ENCODE data around the gene AACS. TPM values are rescaled to one million over a fixed set of nuclear protein-coding genes. Genes with fewer than 3 reads are reported as not detected.

AACS gene
- total RNA-seq, 1 donor from 2014 or later = 35.7 TPM

DNA sequence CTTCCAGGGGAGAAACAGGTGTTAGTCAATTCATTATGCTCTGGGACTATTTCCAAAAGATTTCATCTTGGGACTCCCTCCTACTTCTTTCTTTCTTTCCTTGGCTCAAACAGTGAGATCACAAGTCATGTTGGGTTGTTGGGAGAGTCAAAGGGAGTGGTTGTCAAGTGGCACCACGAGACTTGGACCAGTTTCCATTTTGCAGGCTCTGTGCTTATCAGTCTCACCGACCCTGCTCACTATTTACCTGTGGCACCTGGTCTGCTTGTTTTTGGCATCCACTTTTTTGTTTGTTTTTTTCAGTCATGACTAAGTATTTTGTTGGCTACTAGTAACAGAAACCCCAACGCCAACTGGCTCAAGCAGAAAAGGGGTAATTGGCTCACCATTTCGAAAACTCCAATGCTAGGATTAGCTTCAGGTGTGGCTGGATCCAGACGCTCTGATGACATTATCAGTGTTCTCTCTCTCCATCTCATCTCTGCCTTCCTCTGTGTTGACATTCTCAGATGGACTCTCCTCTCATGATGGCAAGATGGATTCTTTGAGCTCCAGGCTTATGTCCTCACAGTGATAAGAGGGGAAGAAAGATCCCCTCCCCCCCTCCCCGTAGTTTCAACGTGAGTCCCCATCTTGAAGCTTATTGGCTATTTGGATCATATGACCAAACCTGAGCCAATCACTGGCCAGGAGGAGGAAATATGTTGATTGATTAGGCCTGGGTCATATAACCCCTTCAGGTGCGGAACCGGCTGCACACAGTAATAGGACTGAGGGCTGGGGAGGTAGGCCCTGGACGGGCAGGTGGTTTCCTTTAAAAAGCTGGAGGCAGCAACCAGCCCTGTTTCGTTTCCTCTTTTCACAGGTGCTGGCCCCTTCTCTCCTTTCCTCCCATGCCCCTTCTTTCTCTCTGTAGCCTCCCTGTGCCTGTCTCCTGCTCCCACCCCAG lies 84.2 kb downstream of the AACS start:
- intact Hi-C loops (cut with micrococcal nuclease) = no loop called here

DNA sequence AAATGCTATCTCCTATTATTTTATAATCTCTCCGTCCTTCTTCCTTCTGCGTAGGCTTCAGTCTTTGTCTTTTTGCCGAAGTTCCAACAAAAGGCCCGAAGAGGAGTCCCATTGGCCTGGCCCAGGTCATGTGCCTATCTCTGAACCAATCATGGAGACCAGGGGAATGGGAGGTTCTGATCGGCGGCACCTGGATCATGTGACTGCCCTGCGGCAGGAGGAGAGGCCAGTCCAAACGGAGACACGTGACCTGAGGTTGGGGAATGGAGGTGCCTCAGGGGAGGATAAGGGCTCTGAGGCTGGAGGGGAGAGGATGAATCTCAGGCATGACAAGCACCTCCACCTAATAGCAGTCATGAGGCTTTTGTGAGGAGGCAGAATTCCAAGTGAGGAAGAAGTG lies 86.0 kb downstream of the AACS start:
- intact Hi-C loops (cut with micrococcal nuclease) = no loop called here

DNA sequence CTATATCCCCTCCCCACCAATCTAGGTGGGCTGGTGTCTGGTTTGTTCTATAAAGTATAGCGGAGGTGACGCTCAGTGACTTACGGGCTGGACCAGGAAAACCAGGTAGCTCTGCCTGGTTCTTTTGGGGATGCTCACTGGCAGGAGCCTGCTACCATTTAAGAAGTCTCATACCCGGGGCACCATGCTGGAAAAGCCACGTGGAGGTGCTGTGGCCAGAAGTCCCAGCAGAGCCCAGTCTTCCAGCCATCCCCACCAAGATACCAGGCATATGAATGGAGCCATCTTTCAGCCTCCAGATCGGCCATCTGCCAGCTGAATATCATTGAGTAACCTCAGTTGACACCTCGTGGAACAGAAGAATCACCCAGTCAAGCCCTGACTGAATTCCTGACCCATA lies 87.2 kb downstream of the AACS start:
- intact Hi-C loops (cut with micrococcal nuclease) = no loop called here

DNA sequence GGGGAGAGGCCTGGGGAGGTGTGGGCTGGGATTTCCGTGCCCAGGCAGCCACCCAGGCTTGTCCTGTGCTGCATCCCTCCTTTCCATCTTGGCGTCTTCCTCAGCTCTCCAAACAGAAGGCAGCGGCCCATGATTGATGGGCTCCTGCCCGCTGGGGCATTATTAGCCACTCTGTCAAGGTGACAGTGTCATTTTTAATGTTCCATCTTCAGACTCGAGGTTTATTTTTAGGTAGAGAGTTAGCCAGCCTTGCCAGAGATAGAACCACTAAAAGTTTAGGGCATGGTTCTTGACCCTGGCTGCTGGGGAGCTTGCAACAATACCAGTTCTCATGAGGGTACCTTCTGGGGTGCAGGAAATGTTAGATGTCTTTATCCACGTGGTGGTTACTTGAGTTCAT lies 90.1 kb downstream of the AACS start:
- intact Hi-C loops (cut with micrococcal nuclease) = no loop called here

DNA sequence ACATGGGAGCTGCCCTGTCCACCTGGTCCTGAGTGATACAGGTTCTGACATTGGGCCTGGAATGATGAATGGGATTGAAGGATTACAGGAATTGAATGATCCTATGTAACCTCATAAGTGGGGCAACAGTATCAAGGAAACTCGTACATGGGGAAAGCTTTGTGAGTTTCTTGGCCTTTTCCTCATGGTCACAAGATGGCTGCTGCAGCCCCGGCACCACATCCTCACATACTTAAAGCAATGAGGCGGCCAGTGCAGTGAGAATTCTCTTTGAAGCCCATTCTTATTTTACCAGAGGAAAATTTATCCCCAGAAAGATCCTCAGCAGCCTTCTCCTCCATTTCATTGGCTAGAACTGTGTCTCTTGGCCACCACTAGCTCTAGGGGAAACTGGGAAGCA lies 91.9 kb downstream of the AACS start:
- intact Hi-C loops (cut with micrococcal nuclease) = no loop called here

DNA sequence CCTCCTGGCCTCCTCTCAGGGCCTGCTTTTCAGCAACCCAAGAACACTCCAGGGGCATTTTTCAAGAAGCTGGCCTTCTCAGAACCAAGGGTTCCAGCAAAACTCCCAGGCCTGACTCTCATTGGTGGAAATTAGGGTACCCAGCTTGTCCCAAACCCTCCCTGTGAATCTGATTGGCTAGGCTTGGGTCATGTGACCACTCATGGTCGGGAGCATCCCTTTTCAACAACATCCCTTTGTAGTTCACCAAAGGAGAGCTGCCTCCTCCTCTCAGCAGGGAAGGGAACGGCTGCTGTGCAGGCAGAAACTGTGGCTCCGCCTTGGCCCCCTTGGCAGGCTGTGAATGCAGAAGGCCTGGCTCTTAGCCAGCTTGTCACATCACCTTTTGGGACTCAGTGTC lies 94.5 kb downstream of the AACS start:
- intact Hi-C loops (cut with micrococcal nuclease) = no loop called here

DNA sequence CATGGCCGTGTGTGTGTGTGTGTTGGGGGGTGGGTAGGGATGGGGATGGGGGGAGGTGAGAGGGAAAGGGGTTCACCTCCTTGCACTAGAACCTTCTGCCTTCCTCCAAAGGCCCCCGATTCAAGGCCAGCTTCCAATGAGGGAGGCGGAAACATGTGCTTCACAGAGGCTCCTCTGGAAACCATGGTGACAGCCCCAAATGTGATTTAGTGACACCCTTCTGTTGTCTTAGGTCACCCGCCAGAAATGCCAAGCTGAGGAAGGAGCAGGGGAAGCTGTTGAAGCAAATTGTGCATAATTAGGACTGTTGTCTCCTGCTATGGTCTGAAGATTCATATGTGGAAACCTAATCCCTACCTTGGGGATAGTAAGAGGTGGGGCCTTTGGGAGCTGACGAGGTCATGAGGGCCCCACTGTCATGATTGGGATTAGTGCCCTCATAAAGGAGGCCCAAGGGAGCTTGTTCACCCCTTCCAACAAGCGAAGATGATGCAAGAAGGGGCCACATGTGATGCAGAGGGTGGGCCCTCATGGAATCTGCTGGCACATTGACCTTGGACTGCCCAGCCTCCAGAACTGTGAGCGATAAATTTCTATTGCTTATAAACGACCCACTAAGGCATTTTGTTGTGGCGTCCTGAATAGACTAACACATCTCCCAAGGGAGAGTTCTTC lies 95.2 kb downstream of the AACS start:
- intact Hi-C loops (cut with micrococcal nuclease) = no loop called here

DNA sequence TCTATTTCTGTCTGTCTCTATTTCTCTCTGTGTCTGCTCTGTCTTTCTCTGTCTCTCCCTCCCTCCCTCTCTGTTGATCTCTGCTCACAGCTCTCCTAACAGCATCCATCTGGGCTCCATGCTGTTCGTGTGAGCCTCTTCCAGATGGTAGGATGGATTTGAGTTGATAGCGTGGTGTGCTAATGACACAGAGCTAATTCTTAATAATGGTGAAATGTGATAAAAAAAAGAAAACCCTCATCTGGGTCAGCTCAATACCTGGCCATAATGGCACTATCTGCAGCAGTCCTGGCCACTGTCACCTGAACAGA lies 96.4 kb downstream of the AACS start:
- intact Hi-C loops (cut with micrococcal nuclease) = no loop called here

DNA sequence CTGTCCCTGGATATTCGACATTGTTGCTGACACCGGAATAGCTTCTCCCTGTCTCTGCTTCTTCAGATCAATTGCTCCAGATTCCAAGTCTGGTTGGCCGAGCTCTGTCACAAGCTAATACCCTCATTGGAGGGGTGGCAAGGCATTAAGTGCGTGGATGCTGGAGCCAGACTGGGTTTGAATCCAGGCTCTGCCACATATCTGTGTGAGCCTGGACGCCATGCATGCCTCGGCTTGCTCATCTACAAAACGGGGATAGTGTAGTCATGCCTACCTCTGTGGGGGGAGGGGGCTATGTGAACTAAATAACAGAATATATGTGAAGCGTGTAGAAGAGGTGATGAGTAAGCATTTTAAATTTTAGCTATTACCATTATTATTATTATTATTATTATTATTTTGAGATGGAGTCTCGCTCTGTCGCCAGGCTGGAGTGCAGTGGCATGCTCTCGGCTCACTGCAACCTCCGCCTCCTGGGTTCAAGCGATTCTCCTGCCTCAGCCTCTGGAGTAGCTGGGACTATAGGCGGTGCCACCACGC lies 97.3 kb downstream of the AACS start:
- intact Hi-C loops (cut with micrococcal nuclease) = no loop called here

DNA sequence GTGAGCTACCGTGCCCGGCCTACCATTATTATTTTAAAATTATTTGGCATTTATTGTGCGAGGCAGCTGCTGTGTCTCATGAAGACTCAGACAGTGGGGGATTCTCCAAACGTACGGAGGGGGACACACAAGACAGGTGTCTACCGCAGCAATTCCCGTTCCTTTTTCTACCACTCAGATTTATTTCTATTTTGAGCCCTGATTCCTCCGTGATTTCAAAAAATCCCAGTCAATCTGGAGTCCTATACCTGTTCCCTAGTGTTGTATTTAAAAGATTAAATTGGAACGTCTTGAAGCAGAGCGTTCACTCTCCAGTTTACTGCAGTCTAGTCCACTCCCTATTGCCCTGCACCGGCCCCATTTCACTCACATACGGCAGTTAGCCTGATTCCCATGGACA lies 97.9 kb downstream of the AACS start:
- intact Hi-C loops (cut with micrococcal nuclease) = no loop called here

DNA sequence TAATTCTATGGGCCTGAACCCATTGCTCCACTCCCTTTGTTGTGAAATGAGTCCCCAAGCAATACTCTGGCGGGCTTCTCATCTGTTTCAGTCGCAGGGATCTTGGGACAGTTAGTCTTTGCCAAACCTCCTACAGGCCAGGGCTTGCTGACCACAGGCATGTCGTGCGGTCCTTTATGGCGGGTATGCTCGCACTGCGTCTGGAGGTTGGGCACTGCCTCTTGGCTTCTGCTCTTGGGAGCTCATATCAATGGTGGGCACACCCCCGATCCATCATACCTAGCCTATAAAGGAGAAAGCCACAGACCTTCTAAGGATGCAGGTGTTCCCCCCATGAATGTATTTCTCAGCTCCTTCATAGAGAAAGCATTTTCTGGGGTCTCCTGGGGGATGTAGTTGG lies 99.3 kb downstream of the AACS start:
- intact Hi-C loops (cut with micrococcal nuclease) = no loop called here

DNA sequence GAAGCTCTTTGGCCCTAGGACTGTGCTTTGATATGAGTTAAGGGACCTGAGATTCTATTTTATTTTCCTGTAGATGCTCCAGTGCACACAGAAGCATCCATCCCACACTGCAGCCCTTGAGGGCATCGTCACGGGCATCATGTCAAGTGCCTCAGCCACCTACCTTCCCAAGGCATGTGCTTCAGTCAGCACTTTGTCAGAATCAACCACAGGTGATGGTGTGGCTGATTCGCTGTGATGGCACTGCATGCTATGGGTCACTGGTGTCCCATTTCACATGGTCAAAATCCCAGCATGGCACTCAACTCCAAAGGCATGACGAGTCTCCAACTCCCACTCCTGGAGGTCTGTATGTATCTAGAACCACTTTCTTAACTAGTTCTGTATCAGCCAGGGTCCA lies 100.8 kb downstream of the AACS start:
- intact Hi-C loops (cut with micrococcal nuclease) = no loop called here

DNA sequence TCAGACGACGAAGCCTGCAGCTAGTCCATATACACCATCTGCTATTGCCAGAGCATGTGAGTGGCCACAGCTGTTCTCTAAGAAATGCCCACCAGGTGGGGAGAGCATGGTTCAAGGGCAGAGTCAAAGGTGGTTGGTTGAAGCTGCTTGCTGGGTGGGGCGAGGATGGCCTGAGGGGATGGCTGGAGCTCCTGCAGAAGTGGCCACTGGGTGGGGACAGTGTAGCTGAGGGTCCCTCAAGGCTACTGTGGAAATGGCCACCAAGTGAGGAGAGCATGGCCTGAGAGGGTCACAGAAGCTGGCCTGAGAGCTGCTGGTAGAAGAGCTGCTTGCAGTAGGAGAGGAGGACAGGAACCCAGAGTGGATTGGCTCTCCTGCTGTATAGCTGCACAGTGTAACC lies 102.4 kb downstream of the AACS start:
- intact Hi-C loops (cut with micrococcal nuclease) = no loop called here

DNA sequence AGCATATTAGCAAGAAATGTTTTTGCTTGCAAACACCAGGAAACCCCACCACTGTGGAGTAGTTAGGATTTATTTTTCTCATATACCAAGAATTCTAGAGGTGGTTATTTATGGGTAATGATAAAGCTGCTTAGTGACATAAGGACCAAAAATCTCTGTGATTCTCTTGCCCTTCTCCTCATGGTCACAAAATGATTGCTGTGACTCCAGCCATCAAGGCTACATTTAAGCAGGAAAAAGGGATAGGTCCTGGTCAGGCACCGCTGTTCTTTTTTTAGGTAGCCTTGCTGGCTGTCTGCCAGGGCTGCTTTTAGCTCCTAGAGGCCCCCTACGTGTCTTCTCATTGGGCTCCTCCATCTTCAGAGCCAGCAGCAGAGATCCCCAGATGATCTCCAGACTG lies 104.2 kb downstream of the AACS start:
- intact Hi-C loops (cut with micrococcal nuclease) = no loop called here

DNA sequence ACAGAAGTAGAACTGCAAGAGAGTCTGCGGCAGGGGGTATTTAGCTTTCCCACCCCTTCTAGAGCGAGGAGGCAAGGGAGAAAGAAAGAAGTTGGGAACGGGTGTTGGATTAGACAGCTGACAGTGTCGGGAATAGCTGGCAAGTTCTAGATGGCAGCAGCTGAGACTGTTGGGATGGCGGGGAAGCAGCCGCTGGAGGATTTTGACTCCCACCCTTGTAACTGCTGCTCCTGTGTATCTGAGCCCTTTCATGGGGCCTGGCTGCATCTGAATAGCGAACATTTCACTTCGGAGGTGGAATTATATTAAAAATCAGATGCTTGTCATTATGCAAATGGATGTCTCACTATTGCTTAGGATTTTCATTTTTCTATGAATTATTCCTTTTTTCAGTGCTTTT lies 104.6 kb downstream of the AACS start:
- intact Hi-C loops (cut with micrococcal nuclease) = no loop called here

DNA sequence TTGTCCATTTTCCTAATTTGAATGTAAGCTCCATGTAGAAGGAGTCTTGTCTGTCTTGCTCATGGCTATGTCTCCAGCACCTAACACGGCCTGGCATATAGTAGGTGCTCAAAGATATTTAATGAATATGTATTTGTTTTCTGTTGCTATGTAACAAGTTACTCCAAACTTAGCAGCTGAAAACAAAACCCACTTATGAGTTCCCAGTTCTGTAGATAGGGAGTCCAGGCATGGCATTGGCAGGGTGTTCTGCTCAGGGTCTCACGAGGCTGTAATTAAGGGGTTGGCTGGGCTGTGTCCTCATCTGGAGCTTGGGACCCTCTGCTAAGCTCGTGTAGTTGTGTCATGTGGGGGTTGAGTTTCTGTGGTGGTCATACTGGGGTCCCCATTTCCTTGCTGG lies 106.0 kb downstream of the AACS start:
- intact Hi-C loops (cut with micrococcal nuclease) = no loop called here

DNA sequence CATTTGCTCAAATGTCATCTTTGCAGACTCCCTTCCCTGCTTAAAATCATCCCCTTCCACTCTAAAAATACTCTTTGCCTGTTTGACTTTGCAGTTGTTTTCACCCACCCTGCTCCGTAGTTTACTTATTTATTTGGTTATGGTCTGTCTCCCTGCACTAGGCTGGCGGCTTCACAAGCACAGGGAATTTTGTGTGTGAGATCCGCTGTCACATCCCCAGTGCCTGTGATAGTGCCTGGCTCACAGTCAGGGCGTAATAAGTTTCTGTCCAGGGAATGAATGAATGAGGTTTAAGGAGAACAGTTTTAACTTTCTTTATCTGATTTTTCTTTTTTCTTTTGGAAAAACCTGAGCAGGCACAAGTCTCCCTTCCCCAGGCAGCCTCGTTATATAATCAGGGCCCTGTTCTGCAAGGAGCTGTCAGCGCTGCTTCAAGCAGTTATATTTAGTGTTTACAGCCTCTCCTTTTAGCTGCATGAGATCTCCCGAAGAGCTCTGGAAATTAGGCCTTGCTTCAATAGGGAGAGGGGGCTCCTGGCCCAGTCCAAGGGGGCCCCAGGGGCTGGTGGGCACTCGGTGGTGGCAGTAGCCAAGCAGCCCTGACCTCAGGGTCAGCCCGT lies 107.1 kb downstream of the AACS start:
- intact Hi-C loops (cut with micrococcal nuclease) = no loop called here

DNA sequence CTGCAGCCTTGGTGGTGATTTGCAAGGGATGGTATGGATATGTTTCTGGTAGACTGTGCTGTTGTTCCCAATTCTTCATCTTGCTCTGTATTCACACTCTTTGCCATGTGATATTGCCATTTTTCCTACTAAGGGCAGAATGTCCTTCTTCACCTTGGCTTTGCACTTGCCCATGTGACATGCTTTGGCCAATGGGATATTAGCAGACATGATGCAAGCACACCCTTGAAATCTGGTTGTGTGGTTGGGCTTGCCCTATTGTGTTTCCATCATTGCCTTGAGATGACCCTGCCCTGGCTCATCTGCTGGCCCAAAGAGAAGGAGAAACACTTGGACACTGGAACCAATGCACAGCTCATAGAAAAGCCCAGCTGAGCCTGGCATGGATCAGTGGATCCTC lies 110.3 kb downstream of the AACS start:
- intact Hi-C loops (cut with micrococcal nuclease) = no loop called here

DNA sequence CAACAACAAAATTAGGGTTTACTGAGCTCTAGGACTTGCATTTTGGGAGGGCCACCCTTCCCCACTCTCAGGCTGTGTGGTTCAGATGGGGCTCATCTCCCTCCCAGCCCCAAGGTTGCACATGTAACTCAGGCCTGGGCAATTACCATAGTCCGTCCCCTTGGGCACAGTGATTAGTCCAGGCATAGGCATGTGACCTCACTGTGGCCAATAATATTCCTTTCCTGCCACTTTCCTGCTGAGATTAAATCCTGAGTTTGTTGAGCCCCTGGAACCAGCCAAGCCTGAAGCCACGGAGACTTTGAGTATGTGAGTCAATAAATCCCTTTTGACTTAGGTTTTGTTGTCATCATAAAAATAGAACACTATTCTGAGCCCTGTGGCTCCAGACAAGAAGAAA lies 113.0 kb downstream of the AACS start:
- intact Hi-C loops (cut with micrococcal nuclease) = no loop called here

DNA sequence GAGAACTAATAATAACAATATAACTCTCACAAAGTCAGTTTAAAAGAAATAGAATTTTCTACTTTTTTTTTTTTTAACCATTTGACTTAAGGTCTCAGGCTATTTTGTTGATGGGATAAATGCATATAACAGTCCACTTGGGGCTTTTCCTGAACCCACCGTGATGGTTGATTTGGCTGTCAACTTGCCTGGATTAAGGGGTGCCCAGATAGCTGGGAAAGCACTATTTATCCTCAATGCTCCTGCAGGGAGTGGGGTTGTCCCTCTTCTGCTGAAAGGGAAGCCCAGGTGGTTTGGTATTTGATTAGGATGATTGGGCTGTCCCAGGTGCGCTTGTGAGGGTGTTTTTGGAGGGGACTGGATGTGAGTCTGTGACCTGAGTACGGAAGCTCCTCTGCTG lies 114.9 kb downstream of the AACS start:
- intact Hi-C loops (cut with micrococcal nuclease) = loop anchor here (10.0 kb wide), 3 partner anchors 155 to 1695 kb away; no protein-coding TSS in a partner anchor

DNA sequence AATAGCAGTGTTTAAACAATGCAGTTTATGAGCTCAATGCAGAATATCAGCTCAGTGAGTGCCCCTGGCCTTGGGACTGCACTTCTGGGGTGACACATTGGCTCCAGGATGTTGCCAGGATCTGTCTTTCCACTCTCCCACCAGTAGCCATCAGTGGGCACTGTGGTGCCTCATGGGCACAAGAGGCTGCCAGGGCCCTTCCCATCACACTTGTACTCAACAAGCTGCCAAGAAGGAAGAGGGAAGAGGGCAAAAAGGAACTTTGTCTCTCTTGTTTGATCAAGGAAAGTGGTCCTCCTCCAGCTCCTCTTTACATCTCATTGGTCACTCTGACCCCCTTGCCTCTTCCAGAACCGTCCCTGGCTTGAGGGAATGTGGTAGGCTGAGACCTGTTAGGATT lies 115.9 kb downstream of the AACS start:
- intact Hi-C loops (cut with micrococcal nuclease) = loop anchor here (10.0 kb wide), 3 partner anchors 154 to 1694 kb away; no protein-coding TSS in a partner anchor

Measured in T-helper 2 cell treated with Interferon-gamma antibody and Interleukin-4, amounts not matched to agents 100 ng/mL and 5 ng/mL, for 36 hours (primary cell).